GM19240 (cell line): ENCODE results near the gene TSPAN32.
"Not testable (repeated sequence)": the region's sequence is repeated elsewhere in the genome, so short reads cannot be mapped to it uniquely, and the experiment has no call there.

ENCODE experiments used
- DNase-seq: peaks from one replicate; pipeline ENCODE4 v3.0.0; 2011; ENCODE audit warnings: low spot score; ENCODE audit not compliant: insufficient read length

Gene TSPAN32

GRCh38 chr11:2286350-2286749 is 15.5 kb upstream of the TSPAN32 start:
- not testable (repeated sequence) for DNase-seq

- no peak for DNase-seq
These were observed 14.7 kb upstream of the TSPAN32 start for GRCh38 chr11:2287091-2287490.

GRCh38 chr11:2289350-2289749 is 12.5 kb upstream of the TSPAN32 start:
- DNase-seq, result no peak

GRCh38 chr11:2289859-2290258 is 12.0 kb upstream of the TSPAN32 start:
- DNase-seq, result no peak

GRCh38 chr11:2290351-2290841 is 11.4 kb upstream of the TSPAN32 start:
- no peak for DNase-seq

- DNase-seq, result no peak
These were observed 8.3 kb upstream of the TSPAN32 start for GRCh38 chr11:2293531-2293971.

- DNase-seq, result no peak
These were observed 7.6 kb upstream of the TSPAN32 start for GRCh38 chr11:2293984-2294925.

GRCh38 chr11:2294926-2295290 is 6.9 kb upstream of the TSPAN32 start:
- DNase-seq, result no peak

- DNase-seq, result no peak
These were observed 5.6 kb upstream of the TSPAN32 start for GRCh38 chr11:2295971-2296912.

GRCh38 chr11:2296913-2297622 is 4.7 kb upstream of the TSPAN32 start:
- DNase-seq, result no peak

GRCh38 chr11:2297623-2298030 is 4.2 kb upstream of the TSPAN32 start:
- DNase-seq, result no peak

GRCh38 chr11:2298131-2298794 is 3.5 kb upstream of the TSPAN32 start:
- DNase-seq, result no peak

GRCh38 chr11:2298795-2299761 is 2.7 kb upstream of the TSPAN32 start:
- no peak for DNase-seq

GRCh38 chr11:2299773-2300172 is 2.0 kb upstream of the TSPAN32 start:
- DNase-seq, result no peak

GRCh38 chr11:2300290-2300935 is 1.4 kb upstream of the TSPAN32 start:
- DNase-seq, result no peak

GRCh38 chr11:2300936-2301630 is 730 bp upstream of the TSPAN32 start:
- no peak for DNase-seq

GRCh38 chr11:2302306-2302895 is 588 bp downstream of the TSPAN32 start:
- no peak for DNase-seq
